Activated T-cell treated with anti-CD3 and anti-CD28 coated beads for 1 hour (primary cell): ENCODE data around the gene SNAP29.
"Not testable (repeated sequence)": the region's sequence is repeated elsewhere in the genome, so short reads cannot be mapped to it uniquely, and the experiment has no call there.

ENCODE experiments used
- DNase-seq: peaks from one replicate; pipeline ENCODE4 v3.0.0-alpha.2; 2020; ENCODE audit warnings: low read depth

SNAP29 gene

DNA sequence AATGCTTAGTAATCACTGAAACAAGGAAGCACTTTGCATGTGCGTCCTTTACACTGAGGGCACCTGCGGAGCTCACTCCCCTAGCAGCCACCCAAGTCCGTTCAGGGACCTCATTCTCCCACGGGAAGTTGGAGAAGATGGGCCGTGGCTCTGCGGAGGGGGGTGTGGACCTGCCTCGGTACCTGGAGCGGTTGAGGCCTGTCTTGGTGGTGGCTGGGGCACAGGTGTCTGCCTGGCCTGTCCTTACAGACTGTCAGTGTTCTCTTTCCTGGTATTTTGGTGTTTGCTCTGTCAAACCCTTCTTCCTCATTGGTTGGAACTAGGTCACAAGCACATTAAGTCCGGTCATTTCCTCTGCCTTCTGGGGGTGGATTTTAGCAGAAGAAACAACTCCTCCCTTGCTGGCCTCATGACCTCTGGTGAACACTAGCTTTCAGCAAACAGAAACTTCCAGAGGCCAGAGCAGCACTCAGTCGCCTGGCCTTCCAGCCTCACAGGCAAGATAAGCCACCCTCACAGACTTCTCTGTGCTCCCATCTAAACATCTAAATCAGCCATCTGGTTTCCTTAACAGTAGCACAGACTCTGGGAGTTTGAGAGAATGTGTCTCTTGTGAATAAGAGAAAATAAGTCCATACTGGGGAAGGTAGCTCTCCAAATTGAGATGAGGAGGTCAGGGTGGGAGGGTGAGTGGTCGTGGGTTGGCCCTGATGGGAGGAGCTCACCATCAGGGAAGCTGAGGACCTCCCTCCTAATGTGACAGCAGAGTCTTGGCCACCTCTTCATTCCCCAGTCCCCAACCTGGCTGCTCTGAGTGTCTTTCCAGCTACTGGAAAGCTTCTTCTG is 8.6 kb downstream of the SNAP29 start:
- DNase-seq, result no peak

DNA sequence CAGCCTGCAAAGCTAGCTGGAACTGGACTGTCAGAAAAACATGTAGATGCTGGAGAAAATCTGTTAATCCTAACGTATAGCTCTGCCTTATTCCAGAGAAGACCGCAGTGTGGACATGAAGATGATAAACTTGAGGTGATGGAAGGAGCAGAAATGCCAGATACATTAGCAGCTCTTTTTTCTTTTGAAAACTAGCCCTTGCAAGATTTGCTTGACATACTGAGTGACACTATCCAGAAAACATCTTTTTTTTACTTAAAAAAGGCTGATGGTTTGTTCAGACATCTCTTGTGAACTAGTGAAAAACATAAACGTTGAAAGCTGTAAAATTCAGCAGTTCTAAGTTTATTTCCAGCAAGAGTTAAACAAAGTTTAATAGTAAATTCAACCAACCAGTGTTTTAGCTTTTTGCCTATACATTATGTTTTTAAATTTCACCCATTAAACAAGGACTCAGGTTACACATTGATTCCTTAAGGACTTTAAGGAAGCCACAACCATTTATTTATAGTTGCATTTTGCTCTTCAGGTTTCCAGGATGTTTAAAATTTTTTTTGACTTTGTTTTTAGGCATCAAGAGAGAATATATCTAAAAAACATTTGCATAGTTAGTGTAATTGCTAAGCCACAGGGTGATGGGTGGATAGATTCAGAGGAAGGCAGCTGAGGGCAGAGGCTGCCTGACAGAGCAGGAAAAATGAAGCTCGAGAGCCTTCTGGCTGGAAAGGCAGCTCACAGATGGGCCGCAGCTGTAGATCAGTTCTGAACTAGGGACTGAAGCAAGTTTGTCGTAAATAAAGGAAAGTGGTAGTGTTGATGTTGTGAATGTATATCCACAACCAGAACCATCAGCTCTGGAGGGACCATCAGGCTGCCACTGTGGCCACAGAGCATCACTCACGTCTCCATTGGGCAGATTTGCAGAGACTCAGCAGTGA is 9.5 kb downstream of the SNAP29 start:
- DNase-seq, result no peak

DNA sequence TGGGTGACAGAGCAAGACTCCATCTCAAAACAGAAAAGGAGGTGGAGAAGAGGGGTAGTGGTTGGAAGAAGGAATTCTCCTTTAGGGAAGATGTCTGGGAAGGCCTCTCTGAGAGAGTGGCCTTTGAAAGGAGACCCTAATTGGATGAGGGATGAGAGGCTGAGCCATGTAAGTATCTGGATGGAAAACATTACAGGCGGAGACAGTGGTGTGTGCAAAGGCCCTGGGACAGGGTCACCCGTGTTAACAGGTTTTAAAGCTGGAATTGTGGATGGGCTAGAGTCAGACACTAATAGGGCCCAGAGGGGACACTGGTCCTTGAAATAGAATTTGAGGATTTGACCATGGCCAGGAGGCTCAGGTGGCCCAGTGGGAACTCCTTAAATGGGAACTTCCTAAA is 10.4 kb downstream of the SNAP29 start:
- no peak for DNase-seq

DNA sequence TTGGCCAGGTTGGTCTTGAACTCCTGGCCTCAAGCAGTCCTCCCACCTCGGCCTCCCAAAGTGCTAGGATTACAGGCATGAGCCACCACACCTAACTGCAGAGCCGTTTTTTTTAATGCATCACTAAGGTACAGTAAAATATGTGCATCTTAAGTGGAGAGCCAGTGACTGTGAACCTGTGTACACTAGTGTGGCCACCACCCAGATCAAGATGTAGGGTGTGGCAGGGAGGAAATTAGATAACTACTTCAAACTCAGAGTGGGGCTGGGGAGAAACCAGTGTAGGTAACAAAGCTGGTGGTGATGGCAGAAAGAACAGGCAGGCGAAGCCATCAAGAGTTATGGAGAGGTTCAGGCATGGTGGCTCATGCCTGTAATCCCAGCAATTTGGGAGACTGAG is 14.4 kb downstream of the SNAP29 start:
- DNase-seq, result no peak

DNA sequence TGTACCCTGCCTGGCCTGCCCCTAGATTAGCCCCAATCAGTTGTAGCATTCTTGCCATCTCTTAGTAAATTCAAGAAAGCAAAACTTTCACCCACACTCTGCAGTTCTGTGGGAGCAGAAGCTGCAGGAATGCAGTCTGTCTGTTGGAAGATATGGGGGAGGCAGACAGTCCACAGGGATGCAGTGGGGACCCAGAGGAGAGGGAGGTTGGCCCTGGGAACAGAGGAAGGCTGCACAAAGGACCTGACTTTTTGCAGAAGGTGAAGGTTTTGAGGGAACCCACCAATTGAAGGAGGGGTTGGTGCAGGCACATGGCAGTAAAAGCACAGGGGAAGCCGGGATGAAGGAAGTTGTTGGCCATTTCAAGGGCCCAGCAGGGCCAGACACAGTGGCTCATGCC is 16.5 kb downstream of the SNAP29 start:
- no peak for DNase-seq

DNA sequence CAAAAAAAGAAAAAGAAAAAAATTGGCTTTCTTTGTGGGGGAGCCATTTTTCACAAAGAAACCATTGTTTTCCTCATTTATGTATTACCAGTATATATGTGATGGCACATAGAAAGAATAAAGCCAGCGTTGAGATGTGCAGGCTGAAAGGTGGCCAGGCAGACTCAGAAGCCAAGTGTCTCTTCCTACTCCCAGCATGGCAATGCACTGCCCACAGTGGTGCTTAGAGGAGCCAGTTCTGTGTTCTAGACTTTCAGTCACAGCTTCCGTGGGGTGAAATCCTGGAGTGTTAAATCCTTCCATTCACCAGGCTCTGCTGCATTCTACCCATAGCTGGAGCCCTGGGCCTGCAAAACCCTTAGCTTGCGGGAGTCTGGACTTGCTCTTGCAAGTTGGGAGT is 18.9 kb downstream of the SNAP29 start:
- DNase-seq, result no peak

DNA sequence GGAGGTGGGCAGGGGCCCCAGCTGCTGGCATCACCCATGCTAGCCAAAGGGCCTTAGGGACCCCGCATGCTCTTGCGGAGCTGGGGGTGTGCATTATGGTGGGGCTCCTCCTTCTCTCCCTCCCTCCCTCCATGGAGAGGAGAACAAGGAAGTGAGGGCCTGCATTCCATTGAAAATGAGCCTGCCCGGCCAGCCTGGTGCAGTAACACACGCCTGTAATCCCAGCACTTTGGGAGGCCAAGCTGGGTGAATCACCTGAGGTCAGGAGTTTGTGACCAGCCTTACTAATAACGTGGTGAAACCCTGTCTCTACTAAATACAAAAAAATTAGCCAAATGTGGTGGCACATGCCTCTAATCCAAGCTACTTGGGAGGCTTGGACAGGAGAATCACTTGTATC is 22.4 kb downstream of the SNAP29 start:
- DNase-seq, result no peak

DNA sequence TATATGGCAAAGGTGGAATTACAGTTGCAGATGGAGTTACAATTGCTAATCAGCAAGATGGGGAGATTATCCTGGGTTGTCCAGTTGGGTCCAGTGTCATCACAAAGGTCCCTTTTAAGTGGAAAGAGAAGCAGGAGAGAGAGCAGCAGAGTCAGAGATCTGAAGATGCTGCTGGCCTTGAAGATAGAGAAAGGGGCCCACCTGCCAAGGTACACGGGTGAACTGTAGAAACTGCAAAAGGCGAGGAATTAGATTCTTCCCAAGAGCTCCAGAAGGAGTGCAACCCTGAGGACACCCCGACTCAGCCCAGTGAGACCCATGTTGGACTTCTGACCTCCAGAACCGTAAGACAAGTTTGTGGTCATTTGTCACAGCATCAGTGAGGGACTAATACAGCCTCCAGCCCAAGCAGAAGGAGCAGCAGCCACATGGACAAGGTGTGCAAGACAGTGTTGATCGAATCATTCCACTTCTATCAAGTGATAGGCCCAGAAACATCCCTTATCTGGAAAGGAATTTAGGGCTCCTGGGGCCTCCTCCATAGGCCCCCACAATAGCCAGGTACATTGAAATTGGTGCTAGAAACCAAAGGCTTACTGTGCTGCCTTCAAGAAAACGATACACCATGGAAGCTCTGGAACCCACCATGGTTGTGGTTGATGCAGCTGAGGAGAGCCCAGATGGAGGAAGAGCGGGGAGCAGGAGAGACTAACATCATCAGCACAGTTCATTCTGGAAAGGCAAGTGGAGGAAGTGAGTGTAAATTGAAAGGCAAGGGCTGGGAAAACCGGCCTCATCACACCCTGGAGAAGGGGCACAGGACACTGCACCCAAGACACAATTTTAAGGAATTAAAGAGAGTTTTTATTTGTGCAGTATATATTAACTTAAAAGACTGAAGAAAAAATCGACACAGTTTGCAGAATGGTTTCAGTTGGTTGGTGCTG is 23.3 kb downstream of the SNAP29 start:
- DNase-seq, result no peak

DNA sequence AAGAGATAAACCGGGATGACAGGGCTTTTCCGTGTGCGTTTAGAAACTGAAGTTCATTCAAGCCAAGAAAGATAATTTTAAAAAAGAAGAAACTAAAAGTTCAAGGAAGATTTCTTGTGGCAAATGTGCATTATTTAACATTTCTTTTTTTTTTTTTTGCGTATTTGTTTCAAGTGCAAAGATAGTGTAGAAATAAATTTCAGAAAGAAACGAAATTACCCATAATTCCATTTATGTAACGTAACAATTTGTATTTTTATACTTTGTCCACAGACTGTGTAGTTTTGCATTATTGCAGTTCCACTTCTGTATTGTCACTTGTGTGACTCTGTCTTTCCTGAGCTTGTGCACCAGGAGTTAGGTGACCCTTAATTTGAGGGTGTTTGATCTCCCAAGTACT is 24.0 kb downstream of the SNAP29 start:
- DNase-seq, result no peak

DNA sequence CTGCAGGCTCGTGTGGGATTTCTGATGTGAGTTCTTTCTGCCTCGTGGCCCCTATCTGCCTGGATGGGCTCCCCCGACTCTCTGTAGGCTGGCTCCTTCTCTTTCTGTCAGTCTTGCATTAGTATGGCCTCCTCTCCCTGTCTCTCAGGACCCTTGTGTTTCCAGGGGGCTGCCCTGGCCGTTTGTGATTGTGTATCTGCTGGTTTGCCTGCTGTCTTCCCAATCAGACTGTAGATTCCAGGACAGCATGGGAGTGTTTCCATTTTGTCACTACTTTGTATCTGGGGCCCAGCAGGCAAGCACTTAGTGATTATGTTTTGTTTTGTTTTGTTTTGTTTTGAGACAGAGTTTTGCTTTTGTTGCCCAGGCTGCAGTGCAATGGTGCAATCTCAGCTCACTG is 25.6 kb downstream of the SNAP29 start:
- no peak for DNase-seq

DNA sequence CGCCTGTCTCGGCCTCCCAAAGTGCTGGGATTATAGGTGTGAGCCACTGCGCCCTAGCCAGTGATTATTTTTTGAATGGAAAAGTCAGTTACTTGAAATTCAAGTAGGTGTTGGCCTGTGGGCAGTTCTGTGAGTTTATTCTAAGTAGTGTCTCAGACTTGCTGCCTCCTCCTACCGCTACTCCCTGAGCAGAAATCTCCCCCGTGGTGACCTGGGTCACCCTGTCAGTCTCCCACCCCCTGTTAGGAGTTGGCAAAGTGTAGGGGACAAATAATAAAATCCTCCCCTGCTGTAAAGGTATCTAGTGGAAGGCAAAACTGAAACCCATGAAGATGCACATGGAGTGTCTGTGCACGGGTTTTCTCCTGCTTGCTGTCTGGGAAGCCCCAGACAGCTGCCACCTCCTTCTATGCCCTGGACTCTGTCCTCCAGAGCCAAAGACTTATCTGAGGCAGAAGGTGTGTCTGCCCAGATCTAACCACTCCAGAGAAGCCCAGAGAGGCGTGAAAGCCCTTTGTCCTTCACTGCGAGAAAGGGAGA is 26.3 kb downstream of the SNAP29 start:
- DNase-seq, result no peak

DNA sequence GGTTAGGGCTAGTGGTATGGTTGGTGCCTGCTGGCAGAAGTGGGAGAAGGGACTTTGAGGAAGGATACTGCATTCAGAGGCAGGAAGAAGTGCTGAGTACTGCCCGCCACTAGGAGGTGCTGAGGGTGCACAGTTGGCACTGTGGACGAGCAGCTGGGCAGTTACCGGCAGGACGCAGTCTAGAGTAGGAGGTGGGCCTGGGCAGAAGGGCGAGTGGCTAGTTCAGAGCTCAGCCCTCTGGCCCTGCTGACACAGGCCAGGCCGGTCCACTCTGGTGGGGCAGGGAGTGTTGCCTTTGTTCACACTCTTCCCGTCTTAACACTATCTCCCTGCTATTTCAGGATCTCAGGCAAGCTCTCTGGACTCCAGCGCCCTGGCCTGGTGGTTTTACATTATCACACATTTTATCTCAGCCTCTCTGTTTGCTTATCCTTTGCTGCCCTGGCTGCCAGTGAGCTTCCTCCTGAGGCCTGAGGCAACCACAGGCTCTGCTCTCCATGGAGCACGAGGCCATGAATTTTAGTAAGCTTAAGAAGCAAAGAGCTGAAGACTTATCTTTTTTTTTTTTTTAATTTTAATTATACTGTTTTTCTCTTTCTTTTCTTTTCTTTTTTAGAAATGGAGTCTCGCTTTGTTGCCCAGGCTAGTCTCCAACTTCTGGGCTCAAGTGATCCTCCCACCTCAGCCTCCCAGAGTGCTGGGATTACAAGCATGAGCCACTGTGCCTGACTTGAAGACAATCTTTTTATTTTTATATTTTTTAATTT is 26.9 kb downstream of the SNAP29 start:
- DNase-seq, result peak; percentile 5

DNA sequence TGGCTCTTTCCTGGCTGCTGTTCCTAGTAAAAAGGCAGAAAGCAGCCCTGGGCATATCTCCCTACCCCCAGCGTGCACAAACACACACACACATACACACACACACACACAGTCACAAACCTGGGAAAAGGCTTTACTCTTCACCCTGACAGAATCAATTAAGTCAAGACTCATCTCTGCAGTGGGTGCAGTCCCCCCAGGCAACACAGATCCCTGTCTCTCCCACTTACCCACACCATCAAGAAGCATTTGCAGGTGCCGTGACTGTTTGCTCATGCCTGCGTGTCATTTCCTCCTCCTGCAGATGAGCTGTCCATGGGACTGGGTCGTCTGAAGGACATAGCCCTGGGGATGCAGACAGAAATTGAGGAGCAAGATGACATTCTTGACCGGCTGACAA is 28.6 kb downstream of the SNAP29 start:
- no peak for DNase-seq

DNA sequence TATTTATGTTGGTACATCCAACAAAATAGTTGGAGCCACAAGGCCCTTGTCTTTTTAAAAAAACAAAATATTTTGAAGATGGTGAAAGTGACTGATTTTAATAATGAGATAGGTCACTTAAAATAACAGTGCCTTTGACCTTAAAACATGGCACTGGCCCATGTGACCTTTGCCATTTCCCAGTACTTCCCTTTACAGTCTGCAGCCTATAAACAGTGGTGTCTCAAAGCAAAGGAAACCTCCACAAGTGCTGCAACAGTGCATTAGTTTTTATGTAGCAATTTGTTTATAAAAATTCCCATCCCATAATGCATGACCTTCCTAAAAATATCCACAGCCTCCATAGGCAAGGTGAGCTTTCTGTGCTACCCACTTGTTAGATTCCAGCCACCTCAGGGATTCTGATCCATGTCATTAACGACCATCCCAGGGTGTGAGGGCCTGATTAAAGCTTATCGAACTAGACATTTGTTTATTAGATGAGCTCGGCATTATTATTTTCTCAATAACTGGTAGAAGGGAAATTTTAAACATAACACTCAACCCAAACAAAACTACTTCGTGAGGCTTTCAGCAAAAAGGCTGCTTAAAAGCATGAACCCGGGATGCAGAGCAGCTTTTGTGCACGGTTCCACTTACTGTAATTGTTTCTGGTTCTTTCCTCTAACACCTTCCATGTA is 30.4 kb downstream of the SNAP29 start:
- no peak for DNase-seq

DNA sequence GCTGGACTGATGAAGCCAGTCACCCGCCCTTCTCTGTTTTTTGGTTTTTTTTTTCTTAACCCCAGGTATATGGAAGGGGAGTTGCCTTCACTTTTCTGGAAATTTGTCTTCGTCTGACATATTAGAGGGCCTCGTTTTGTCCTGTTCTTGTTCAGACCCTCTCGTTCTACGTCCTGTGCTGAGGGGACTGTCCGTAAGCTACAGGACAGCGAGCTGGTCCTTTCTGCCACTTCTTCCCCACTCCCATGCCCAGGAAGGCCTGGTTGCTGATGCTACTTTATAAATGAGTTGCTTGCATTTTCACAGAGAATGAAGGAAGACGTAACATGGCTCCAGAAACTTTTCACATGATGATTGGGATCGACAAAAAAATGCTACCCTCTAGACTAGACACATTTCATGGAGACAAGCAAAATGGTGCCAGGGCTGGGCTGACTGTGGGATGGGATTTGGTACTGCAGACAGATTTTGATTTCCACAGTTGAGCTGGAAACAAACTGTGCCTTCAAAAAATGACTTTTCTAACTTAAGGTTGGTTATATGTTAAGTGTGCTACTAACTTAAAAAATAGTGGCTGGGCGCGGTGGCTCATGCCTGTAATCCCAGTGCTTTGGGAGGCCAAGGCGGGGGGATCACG is 31.2 kb downstream of the SNAP29 start:
- DNase-seq, result no peak

DNA sequence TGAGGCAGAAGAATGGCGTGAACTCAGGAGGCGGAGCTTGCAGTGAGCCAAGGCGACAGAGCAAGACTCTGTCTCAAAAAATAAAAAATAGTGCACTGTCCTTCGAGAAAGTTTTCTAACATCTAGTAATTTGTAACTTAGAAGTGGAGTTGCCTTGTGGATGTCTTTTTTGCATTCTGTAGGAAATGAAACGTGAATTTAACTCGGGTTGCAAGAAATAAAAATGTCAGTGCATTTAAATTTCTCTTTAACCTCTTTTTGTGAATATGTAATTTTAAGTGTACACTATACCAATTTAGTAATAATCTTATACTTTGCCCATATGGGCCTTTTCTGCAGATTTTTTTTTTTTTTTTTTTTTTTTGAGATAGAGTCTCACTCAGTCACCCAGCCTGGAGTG is 32.2 kb downstream of the SNAP29 start:
- no peak for DNase-seq

DNA sequence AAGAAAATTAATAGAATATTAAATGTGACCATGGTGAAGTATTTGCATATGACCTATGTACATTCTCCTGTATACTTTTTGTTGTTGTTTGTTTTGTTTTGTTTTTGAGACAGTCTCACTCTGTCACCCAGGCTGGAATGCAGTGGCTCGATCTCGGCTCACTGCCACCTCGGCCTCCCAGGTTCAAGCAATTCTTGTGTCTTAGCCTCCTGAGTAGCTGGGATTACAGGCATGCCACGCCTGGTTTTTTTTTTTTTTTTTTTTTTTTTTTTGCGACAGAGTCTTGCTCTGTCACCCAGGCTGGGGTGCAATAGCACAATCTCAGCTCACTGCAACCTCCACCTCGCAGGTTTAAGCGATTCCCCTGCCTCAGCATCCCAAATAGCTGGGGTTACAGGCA is 38.9 kb downstream of the SNAP29 start:
- not testable (repeated sequence) for DNase-seq

DNA sequence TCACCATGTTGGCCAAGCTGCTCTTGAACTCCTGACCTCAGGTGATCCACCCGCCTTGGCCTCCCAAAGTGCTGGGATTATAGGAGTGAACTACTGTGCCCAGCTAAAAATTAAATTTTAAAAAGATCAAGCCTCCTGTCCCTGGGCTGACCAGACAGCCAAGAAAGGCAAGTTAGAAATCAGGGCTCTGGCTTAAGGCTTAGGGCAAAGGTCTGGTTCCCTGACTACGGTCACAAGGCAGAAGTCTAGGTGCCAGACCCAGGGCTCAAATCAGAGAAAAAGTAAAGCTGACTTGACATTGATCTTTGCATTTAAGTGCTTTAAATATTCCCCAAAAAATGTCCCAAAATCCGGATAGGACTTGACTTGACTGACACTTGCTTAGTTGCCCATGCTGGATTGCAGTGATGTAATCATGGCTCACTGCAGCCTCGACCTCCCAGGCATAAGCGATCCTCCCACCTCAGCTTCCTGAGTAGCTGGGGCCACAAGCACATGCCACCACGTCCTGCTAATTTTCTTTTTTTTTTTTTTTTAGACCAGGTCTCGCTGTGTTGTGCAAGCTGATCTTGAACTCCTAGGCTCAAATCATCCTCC is 41.1 kb downstream of the SNAP29 start:
- no peak for DNase-seq
